Suprapubic skin (tissue), 4 donors: ENCODE results near the gene FREY1. TPM values are rescaled to one million over a fixed set of nuclear protein-coding genes. Genes with fewer than 3 reads are reported as not detected.

Source experiments
- DNase-seq, 2 donors: peaks; one replicate each; pipeline ENCODE4 v3.0.0-alpha.2; 2019; ENCODE audit warnings: low spot score in 2 of 2
- H3K27ac ChIP-seq: fragments of 200-600 bp; sonication (generic); one replicate; pipeline ENCODE4 v1.5.1; 2019
- H3K27me3 ChIP-seq: fragments of 200-600 bp; sonication (generic); one replicate; pipeline ENCODE4 v1.5.1; 2019
- H3K36me3 ChIP-seq: fragments of 200-600 bp; sonication (generic); one replicate; pipeline ENCODE4 v1.5.1; 2019
- H3K4me1 ChIP-seq: fragments of 200-600 bp; sonication (generic); one replicate; pipeline ENCODE4 v1.5.1; 2019
- H3K4me3 ChIP-seq: fragments of 200-600 bp; sonication (generic); one replicate; pipeline ENCODE4 v1.5.1; 2019; ENCODE audit warnings: mild to moderate bottlenecking
- H3K9me3 ChIP-seq: fragments of 200-600 bp; sonication (generic); one replicate; pipeline ENCODE4 v1.5.1; 2019
- EP300 ChIP-seq: sonication (generic); formaldehyde crosslinking; IDR thresholded peaks from one replicate; pipeline ENCODE4 v1.6.1; 2017; ENCODE audit warnings: antibody characterized with exemption
- POLR2A ChIP-seq, 2 donors: fragments of 450-650 bp; IDR thresholded peaks; one replicate each; pipeline ENCODE4 v1.6.1; 2017; ENCODE audit warnings: antibody characterized with exemption in 2 of 2, mild to moderate bottlenecking in 2 of 2, moderate library complexity in 2 of 2
- POLR2AphosphoS5 ChIP-seq, 3 donors: sonication (generic); formaldehyde crosslinking; IDR thresholded peaks; one replicate each; pipeline ENCODE4 v1.6.1; 2017; ENCODE audit warnings: antibody characterized with exemption in 3 of 3
- WGBS: methylation state at CpG from one replicate; pipeline ENCODE4 v1.1.5; 2018; 5-methylcytosine and 5-hydroxymethylcytosine counted together
- total RNA-seq, 4 donors: library from RNA; depleted of rRNA; stranded (reverse); fragments of >200 nt; gene quantifications; one replicate each; pipeline ENCODE4 v1.1.0, GENCODE V29; 2016
- TF ChIP-seq, protein P1 (sequence below), 2 donors: fragments of 200-600 bp in 1 of 2; fragments of 450-650 bp in 1 of 2; sonication (generic) in 1 of 2; IDR thresholded peaks; one replicate each; pipeline ENCODE4 v1.5.1; 2016 to 2019; ENCODE audit warnings: antibody characterized with exemption in 2 of 2, mild to moderate bottlenecking in 1 of 2, moderate library complexity in 1 of 2

The FREY1 gene
- total RNA-seq, 4 donors from 2014 or later = 1.7 to 3.7 (median 1.7) TPM; not detected in 1

GRCh38 chr11:45920531-45921477 is 13.7 kb upstream of the FREY1 start:
- WGBS = 77% methylated on average over 6 of the region's 6 CpGs
- no peak overlapping the region for H3K4me3 ChIP-seq
- peak overlapping the region; percentile 71 for H3K27ac ChIP-seq
- no peaks in the 10 kb centered on the region for H3K9me3 ChIP-seq
- peaks cover 62% of the 10 kb centered on the region for H3K4me1 ChIP-seq
- H3K36me3 ChIP-seq = peaks cover 4% of the 10 kb centered on the region
- peaks cover 15% of the 10 kb centered on the region for H3K27me3 ChIP-seq
- TF ChIP-seq, protein P1, sequence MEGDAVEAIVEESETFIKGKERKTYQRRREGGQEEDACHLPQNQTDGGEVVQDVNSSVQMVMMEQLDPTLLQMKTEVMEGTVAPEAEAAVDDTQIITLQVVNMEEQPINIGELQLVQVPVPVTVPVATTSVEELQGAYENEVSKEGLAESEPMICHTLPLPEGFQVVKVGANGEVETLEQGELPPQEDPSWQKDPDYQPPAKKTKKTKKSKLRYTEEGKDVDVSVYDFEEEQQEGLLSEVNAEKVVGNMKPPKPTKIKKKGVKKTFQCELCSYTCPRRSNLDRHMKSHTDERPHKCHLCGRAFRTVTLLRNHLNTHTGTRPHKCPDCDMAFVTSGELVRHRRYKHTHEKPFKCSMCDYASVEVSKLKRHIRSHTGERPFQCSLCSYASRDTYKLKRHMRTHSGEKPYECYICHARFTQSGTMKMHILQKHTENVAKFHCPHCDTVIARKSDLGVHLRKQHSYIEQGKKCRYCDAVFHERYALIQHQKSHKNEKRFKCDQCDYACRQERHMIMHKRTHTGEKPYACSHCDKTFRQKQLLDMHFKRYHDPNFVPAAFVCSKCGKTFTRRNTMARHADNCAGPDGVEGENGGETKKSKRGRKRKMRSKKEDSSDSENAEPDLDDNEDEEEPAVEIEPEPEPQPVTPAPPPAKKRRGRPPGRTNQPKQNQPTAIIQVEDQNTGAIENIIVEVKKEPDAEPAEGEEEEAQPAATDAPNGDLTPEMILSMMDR (IDR thresholded peaks at IDR 0.05) = no peak
- no peak for TF ChIP-seq EP300
- TF ChIP-seq POLR2AphosphoS5 (IDR thresholded peaks at IDR 0.05) = no peak
- TF ChIP-seq POLR2A (IDR thresholded peaks at IDR 0.05) = no peak
- no peak for DNase-seq

DNA sequence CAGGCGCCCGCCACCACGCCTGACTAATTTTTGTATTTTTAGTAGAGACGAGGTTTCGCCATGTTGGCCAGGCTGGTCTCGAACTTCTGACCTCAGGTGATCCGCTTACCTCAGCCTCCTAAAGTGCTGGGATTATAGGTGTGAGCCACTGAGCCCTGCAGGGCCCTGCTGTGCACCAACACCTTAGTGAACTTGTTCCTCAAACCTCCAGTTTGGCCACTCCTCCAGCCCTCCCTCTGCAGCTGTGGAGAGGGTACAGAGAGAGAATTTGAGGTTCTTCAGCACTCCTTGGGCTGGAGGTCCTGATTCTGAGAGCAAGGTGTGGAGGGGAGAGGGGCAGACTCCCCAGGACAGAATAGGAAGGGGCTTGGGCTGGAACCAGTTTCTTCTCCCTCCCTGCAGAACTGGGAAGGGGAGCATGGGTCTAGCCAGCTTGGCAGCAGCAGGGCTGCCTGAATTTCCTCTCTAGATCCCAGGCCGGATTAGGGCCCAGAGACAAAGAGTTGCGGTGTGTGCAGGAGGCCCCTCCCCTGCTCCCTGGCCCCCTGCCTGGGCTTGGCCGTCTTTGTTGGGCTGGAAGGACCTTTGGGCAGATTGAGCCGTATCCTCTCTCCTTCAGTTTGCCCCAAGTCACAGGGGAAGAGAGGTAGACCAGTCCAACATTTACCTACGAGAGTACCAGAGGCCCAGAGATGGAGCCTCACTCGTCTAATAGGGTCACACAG is 12.9 kb upstream of the FREY1 start:
- no peaks in the 10 kb centered on the region for H3K9me3 ChIP-seq
- 91% methylated on average over 7 of the region's 13 CpGs for WGBS
- peak in 1 of 2 donors; percentile 60 for DNase-seq
- H3K36me3 ChIP-seq = peaks cover 12% of the 10 kb centered on the region
- H3K4me3 ChIP-seq = no peak overlapping the region
- H3K27me3 ChIP-seq = peaks cover 15% of the 10 kb centered on the region
- peaks cover 62% of the 10 kb centered on the region for H3K4me1 ChIP-seq
- H3K27ac ChIP-seq = peak overlapping the region; percentile 71
- TF ChIP-seq POLR2A (IDR thresholded peaks at IDR 0.05) (no peak), POLR2AphosphoS5 (IDR thresholded peaks at IDR 0.05) (no peak), EP300 (no peak)
- TF ChIP-seq, protein P1 (IDR thresholded peaks at IDR 0.05) = no peak

DNA sequence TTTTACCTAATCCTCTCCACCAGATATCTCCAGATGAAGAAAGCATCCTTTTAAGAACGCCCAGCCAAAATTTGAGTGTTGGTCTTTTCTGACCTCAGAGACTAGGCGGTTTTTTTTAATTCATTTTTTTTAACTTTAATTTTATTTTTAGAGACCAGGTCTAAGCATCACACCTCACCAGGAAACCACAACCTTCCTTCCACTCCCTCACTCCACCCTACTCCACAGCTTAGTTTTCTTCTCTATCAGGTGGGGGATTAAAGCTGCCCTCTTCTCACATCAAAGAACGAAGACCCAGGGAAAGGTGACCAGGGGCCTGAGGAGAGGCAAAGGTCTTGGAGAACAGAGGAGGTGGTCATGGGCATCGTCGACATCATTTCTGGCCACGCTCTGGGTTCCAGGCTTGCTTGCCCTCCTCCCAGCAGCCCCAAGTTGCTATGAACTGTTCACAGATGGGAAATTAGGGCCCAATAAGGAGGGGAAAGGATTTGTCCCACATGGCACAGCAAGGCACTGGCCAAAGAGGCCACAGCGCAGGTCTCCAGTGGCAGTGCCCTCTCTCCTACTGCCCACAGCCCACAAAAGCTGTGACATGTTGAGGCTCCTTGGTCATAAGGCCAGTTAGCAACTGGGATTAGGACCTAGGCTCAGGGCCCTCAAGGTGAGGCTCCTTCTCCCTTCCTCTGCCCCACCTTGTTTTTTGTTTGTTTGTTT is 12.0 kb upstream of the FREY1 start:
- H3K27me3 ChIP-seq = peaks cover 15% of the 10 kb centered on the region
- H3K9me3 ChIP-seq = no peaks in the 10 kb centered on the region
- WGBS = 62% methylated on average over 7 of the region's 7 CpGs
- TF ChIP-seq, protein P1 (IDR thresholded peaks at IDR 0.05) = no peak
- TF ChIP-seq POLR2AphosphoS5 (IDR thresholded peaks at IDR 0.05) = no peak
- no peak for TF ChIP-seq POLR2A (IDR thresholded peaks at IDR 0.05)
- TF ChIP-seq EP300 = no peak
- peak overlapping the region; percentile 89 for H3K4me3 ChIP-seq
- peaks cover 53% of the 10 kb centered on the region for H3K4me1 ChIP-seq
- H3K27ac ChIP-seq = no peak overlapping the region
- H3K36me3 ChIP-seq = peaks cover 21% of the 10 kb centered on the region
- peak in 1 of 2 donors; percentile 56 for DNase-seq

DNA sequence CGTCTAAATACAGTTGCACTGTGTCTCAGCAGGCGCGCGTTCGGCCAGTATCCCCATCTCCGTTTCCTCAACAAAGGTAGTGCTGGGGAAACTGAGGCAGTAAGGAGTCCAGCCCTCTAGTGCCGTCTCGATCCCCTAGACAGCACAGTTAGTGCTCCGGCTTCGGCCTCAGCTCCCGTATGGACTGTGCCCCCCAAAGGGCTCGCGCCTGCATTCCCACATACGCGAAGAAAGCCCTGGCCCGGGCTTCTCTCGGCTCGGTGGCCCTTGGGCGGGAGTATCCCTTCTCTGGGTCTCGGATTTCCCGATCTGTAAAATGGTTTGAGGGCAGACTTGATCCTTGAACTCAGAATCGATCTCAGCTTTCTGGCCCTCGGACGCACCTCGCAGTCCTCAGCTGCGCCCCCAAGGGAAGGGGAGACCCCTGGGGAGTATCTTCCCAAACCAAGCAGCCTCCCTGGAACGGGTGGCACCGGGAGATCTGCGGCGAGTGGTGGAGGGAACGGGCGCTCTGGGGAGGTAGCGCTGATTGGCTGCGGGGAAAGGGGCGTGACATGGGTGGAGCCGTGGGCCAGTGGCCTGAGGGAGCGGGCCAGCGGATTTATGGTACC is 11.4 kb upstream of the FREY1 start:
- peak overlapping the region; percentile 92 for H3K27ac ChIP-seq
- H3K36me3 ChIP-seq = peaks cover 27% of the 10 kb centered on the region
- 1% methylated on average over 22 of the region's 38 CpGs for WGBS
- peak; percentile 91 for DNase-seq
- no peaks in the 10 kb centered on the region for H3K9me3 ChIP-seq
- no peak for TF ChIP-seq POLR2A (IDR thresholded peaks at IDR 0.05)
- TF ChIP-seq, protein P1 (IDR thresholded peaks at IDR 0.05) = no peak
- no peak for TF ChIP-seq EP300
- TF ChIP-seq POLR2AphosphoS5 (IDR thresholded peaks at IDR 0.05) = no peak
- peaks cover 51% of the 10 kb centered on the region for H3K4me1 ChIP-seq
- H3K4me3 ChIP-seq = peak overlapping the region; percentile 89
- peaks cover 15% of the 10 kb centered on the region for H3K27me3 ChIP-seq
